ENCODE data around the gene TNFRSF21.

Gene TNFRSF21

GRCh38 chr6:47188588-47189021 lies 121.1 kb downstream of the TNFRSF21 start:
- Histone ChIP-seq H3K36me3 (ENCODE audit: control insufficient read depth, insufficient read depth, low read length) (no peaks in the 10 kb centered on the region), H3K27ac (ENCODE audit: low read depth, low read length) (no peak overlapping the region)

GRCh38 chr6:47187893-47188587 lies 121.7 kb downstream of the TNFRSF21 start:
- no peak overlapping the region for H3K9ac ChIP-seq (ENCODE audit: low read length)
- H3K27ac ChIP-seq (ENCODE audit: low read depth, low read length): peak overlapping the region; percentile 49
- peaks cover 9% of the 10 kb centered on the region for H3K4me1 ChIP-seq (ENCODE audit: control insufficient read depth, insufficient read depth, low read length)
- no peaks in the 10 kb centered on the region for H3K27me3 ChIP-seq (ENCODE audit: control insufficient read depth, insufficient read depth, low read length)
- peak overlapping the region; percentile 1 for H3K4me3 ChIP-seq (ENCODE audit: low read length)
- no peaks in the 10 kb centered on the region for H3K36me3 ChIP-seq (ENCODE audit: control insufficient read depth, insufficient read depth, low read length)

More at GRCh38 chr6:47188588-47189021, 121.1 kb downstream of the TNFRSF21 start:
- H3K4me3 ChIP-seq (ENCODE audit: low read length): no peak overlapping the region
- H3K9ac ChIP-seq (ENCODE audit: low read length): no peak overlapping the region
- no peaks in the 10 kb centered on the region for H3K27me3 ChIP-seq (ENCODE audit: control insufficient read depth, insufficient read depth, low read length)
- peaks cover 9% of the 10 kb centered on the region for H3K4me1 ChIP-seq (ENCODE audit: control insufficient read depth, insufficient read depth, low read length)

- Histone ChIP-seq H3K27me3 (ENCODE audit: control insufficient read depth, insufficient read depth, low read length) (no peaks in the 10 kb centered on the region), H3K4me1 (ENCODE audit: control insufficient read depth, insufficient read depth, low read length) (peaks cover 9% of the 10 kb centered on the region), H3K4me3 (ENCODE audit: low read length) (no peak overlapping the region), H3K27ac (ENCODE audit: low read depth, low read length) (no peak overlapping the region), H3K36me3 (ENCODE audit: control insufficient read depth, insufficient read depth, low read length) (no peaks in the 10 kb centered on the region), H3K9ac (ENCODE audit: low read length) (no peak overlapping the region)
Measured at GRCh38 chr6:47187113-47187512, 122.6 kb downstream of the TNFRSF21 start.

GRCh38 chr6:47182291-47182957 lies 127.3 kb downstream of the TNFRSF21 start:
- no peaks in the 10 kb centered on the region for H3K36me3 ChIP-seq (ENCODE audit: control insufficient read depth, insufficient read depth, low read length)
- H3K27me3 ChIP-seq (ENCODE audit: control insufficient read depth, insufficient read depth, low read length): no peaks in the 10 kb centered on the region
- H3K4me1 ChIP-seq (ENCODE audit: control insufficient read depth, insufficient read depth, low read length): peaks cover 5% of the 10 kb centered on the region
- no peak overlapping the region for H3K4me3 ChIP-seq (ENCODE audit: low read length)
- H3K9ac ChIP-seq (ENCODE audit: low read length): no peak overlapping the region
- no peak overlapping the region for H3K27ac ChIP-seq (ENCODE audit: low read depth, low read length)

- Histone ChIP-seq H3K36me3 (ENCODE audit: control insufficient read depth, insufficient read depth, low read length) (no peaks in the 10 kb centered on the region), H3K27me3 (ENCODE audit: control insufficient read depth, insufficient read depth, low read length) (no peaks in the 10 kb centered on the region), H3K27ac (ENCODE audit: low read depth, low read length) (no peak overlapping the region)
Measured at GRCh38 chr6:47181681-47182080, 128.0 kb downstream of the TNFRSF21 start.

More at GRCh38 chr6:47181681-47182080, 128.0 kb downstream of the TNFRSF21 start:
- no peak overlapping the region for H3K4me3 ChIP-seq (ENCODE audit: low read length)
- H3K4me1 ChIP-seq (ENCODE audit: control insufficient read depth, insufficient read depth, low read length): no peaks in the 10 kb centered on the region
- H3K9ac ChIP-seq (ENCODE audit: low read length): no peak overlapping the region

Measured in rectal smooth muscle tissue (tissue), 1 donor.